GM23338 (cell line): ENCODE measurements around the gene FNDC3B.

Experiments used
- EZH2phosphoT487 ChIP-seq: fragments of 200-600 bp; sonication (generic); IDR thresholded peaks from one replicate; pipeline ENCODE4 v1.8.1; 2018; ENCODE audit warnings: antibody characterized with exemption; ENCODE audit not compliant: unreplicated experiment
- POLR2AphosphoS5 ChIP-seq: IDR thresholded peaks from 2 replicates; pipeline ENCODE4 v1.6.1; 2016; ENCODE audit warnings: antibody characterized with exemption, low read depth
- TF ChIP-seq, protein P1 (sequence below), 2 experiments: fragments of 200-600 bp in 1 of 2; sonication (generic) in 1 of 2; conservative IDR thresholded peaks; 2 replicates each; pipeline versions ENCODE4 v1.5.1 to v1.6.1; 2016 to 2017; ENCODE audit warnings: antibody characterized with exemption in 2 of 2, low read depth in 2 of 2, mild to moderate bottlenecking in 2 of 2, moderate library complexity in 1 of 2
- TF ChIP-seq, protein P2 (sequence below): IDR thresholded peaks from 2 replicates; pipeline ENCODE4 v1.6.1; 2016; ENCODE audit warnings: antibody characterized with exemption

GRCh38 chr3:172357850-172358754 lies 318.7 kb downstream of the FNDC3B start:
- TF ChIP-seq, protein P1, sequence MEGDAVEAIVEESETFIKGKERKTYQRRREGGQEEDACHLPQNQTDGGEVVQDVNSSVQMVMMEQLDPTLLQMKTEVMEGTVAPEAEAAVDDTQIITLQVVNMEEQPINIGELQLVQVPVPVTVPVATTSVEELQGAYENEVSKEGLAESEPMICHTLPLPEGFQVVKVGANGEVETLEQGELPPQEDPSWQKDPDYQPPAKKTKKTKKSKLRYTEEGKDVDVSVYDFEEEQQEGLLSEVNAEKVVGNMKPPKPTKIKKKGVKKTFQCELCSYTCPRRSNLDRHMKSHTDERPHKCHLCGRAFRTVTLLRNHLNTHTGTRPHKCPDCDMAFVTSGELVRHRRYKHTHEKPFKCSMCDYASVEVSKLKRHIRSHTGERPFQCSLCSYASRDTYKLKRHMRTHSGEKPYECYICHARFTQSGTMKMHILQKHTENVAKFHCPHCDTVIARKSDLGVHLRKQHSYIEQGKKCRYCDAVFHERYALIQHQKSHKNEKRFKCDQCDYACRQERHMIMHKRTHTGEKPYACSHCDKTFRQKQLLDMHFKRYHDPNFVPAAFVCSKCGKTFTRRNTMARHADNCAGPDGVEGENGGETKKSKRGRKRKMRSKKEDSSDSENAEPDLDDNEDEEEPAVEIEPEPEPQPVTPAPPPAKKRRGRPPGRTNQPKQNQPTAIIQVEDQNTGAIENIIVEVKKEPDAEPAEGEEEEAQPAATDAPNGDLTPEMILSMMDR (conservative IDR thresholded peaks at IDR 0.05; ENCODE audit: low read depth in 2 of 2) = no peak
- TF ChIP-seq EZH2phosphoT487 (no peak), POLR2AphosphoS5 (no peak)
- TF ChIP-seq, protein P2, sequence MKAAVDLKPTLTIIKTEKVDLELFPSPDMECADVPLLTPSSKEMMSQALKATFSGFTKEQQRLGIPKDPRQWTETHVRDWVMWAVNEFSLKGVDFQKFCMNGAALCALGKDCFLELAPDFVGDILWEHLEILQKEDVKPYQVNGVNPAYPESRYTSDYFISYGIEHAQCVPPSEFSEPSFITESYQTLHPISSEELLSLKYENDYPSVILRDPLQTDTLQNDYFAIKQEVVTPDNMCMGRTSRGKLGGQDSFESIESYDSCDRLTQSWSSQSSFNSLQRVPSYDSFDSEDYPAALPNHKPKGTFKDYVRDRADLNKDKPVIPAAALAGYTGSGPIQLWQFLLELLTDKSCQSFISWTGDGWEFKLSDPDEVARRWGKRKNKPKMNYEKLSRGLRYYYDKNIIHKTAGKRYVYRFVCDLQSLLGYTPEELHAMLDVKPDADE = no peak
